ENCODE results near the gene SLC35B4.

The SLC35B4 gene

DNA sequence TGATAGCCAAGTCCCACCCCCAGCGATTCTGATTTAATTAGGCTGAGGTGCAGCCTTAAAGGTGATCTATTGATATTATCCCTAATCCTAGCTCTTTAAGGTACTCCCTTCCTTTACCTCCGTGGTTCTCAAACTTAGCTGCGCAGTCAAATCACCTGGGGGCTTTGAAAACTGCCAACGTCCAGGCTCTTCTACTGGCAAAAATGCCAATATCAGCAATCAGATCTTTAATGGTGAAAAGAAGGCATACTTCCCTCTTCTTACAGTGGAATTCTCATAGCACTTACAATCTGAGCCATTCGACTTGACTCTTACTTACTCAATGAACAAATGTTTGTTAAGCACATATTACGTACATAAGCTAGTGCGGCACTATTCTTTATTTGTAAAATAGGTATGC, 704 bp upstream of the SLC35B4 start:
- TF ChIP-seq GATA2 (IDR thresholded peaks at IDR 0.05; ENCODE audit: low read depth, low read length) (no peak), GATA3 (IDR thresholded peaks at IDR 0.05; ENCODE audit: low read depth, low read length) (no peak)

DNA sequence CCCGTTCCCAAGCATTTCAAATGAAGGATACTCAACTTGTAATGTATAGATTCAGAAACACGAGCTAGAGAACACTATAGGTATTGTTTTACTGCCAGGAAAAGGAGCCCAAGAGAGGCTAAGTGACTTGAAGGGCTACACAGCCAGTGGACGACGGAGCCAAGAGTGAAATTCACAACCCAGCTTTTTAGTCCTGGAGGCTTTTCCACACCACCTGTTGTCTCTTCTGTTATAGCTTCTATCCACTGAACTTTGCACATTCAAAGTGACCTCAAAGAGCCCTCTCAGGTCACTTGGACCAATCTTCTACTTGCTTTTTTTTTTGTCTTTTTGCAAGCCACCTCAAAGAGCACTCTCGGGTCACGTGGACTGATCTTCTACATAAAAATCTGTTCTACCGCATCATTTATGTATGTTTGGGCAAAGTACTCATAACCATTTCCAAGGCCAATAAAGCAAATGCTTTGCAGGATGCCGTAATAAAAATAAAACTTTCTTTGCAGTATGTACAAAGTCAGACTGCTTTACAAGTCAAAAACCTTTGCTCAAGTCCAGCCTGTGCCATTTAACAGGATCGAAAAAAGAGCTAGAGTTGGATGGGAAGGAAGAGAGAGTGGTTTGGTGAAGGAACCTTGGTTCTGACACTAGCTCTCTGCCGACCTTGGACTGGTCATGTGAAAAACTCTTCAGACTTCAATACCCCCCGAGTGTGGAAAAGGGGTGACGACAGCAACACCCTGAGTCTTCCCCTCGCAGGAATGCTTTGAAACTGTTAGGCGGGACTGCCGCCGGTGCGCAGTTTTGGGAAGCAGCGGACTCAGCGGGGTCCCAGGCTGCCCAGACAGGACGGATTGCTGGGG, 821 bp downstream of the SLC35B4 start:
- TF ChIP-seq GATA3 (IDR thresholded peaks at IDR 0.05; ENCODE audit: low read depth, low read length) (no peak), GATA2 (IDR thresholded peaks at IDR 0.05; ENCODE audit: low read depth, low read length) (no peak)

DNA sequence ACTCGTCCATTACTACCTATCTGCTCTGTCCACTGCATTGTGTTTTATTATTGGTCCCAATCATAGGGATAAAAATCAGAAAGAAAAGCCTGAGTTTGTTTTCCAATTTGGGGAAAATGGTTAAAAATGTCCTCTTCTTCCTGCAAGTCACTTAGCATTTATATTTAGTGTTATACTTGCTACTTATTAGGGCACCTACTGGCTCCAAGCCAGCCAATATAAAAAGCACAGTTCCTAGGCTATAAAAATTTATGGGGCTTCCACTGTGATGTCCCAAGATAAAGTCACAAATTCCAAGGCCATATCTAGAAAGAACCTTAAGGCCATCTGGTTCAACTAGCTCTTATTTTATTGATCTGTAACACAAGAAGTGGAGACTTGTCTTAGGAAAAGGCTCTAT, 3.2 kb downstream of the SLC35B4 start:
- TF ChIP-seq GATA2 (IDR thresholded peaks at IDR 0.05; ENCODE audit: low read depth, low read length) (no peak), GATA3 (IDR thresholded peaks at IDR 0.05; ENCODE audit: low read depth, low read length) (no peak)

DNA sequence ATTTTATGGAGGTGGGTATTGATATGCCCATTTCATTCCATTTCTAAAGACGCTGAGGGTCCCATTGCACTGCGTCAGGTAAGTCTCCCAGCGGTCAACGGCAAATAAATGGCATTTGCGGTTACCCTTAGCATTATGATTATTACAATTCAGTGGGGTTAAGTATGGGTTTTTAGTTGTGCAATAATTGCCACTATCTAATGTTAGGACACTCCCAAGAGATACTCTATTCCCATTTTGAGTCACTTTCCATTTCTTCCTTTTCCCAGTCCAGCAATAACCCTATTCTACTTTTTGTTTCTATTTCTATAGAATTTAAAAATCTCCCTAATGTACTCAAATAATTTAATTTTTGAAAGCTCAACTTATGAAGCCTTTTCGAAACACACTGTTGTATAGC, 4.0 kb downstream of the SLC35B4 start:
- TF ChIP-seq GATA3 (IDR thresholded peaks at IDR 0.05; ENCODE audit: low read depth, low read length) = no peak
- no peak for TF ChIP-seq GATA2 (IDR thresholded peaks at IDR 0.05; ENCODE audit: low read depth, low read length)

DNA sequence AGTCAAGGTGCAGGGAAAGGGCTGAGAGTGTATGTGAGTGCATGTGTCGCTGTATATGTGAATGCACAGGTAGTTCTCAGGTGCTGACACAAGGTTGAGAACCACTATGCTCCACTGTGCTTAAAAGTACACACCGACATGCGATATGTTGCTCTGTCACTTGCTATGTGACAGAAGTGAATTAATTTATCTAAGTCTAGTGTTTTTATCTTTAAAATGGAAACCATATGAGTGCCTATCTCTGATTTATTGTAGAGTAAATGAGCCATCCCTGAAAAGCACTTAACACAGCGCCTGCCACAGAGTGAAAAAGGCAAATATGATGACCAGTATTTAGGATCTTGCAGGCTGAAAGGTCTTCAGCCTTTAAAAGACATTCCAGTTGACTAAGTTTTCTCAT, 4.9 kb downstream of the SLC35B4 start:
- TF ChIP-seq GATA2 (IDR thresholded peaks at IDR 0.05; ENCODE audit: low read depth, low read length) = no peak
- no peak for TF ChIP-seq GATA3 (IDR thresholded peaks at IDR 0.05; ENCODE audit: low read depth, low read length)

DNA sequence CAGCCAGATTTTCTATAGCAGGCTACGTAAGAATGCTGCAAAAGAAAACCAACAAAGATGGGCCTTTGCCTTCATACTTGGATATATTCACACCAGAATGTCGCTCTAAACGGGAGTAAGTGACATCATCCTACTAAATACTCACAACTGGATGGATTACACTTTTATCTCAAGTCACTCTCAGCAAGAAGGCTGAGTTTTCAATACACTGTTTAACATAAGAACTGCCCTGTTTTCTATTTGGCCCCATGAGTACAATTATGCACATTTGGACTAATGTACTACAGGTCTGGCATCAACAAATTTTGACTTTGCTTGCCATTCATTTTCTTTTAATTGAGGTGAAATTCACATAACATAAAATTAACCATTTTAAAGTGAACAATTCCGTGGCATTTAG, 8.2 kb downstream of the SLC35B4 start:
- TF ChIP-seq GATA2 (IDR thresholded peaks at IDR 0.05; ENCODE audit: low read depth, low read length) (no peak), GATA3 (IDR thresholded peaks at IDR 0.05; ENCODE audit: low read depth, low read length) (no peak)

DNA sequence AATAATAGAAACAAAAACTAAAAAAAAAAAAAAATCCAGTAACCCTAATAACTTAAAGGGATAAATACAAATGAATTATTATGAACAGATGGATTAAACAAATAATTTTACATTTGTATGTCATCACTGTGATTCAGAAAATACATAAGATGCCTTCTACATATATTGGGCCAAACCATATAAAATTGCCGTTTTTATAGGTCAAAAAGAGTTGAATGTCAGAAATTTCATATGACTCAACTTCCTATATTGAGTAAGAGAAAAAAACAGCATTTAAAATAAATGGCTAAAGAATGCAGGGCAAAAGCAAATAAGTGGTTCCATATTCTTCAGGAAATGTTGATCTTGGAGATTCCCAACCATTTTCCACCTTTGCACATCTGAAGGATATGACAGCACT, 9.4 kb downstream of the SLC35B4 start:
- TF ChIP-seq GATA3 (IDR thresholded peaks at IDR 0.05; ENCODE audit: low read depth, low read length) = no peak
- TF ChIP-seq GATA2 (IDR thresholded peaks at IDR 0.05; ENCODE audit: low read depth, low read length) = no peak

DNA sequence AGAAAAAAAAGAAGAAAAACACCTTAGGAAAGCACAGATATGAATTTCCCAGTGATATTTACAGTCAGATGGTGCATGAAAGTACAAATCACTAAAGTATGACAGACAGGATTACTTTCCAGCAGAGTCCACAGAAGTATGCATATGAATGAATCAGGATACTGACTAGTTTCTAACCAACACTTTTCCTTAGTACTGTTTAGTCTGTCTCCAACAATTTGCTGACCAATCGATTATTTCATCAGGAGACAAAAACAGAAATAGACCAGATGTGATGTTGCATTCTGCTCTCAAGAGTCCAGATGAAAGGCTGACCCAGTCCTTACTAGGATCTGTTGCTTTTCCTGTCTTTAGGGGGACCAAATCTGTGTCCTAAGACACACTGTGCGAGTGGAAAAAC, 14.6 kb downstream of the SLC35B4 start:
- no peak for TF ChIP-seq GATA2 (IDR thresholded peaks at IDR 0.05; ENCODE audit: low read depth, low read length)

DNA sequence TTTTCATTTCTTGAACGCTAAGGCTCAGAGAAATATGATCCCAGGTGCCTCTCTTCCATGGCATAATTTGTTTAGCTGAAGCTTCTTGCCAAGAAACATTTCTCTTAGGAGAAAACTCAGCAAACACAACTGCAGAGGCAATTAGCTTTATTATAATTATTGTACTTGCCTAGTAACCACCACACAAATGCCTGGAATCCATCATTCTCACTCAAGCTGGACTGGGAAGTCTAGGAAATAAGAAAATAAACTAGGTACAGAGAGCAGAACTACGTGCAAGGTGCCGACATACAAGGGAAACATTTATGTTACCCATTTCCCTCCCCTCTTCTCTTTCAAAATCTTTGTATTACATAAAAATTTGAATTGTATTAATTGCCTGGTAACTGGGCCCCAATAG, 15.1 kb downstream of the SLC35B4 start:
- TF ChIP-seq GATA2 (IDR thresholded peaks at IDR 0.05; ENCODE audit: low read depth, low read length) (no peak), GATA3 (IDR thresholded peaks at IDR 0.05; ENCODE audit: low read depth, low read length) (no peak)

DNA sequence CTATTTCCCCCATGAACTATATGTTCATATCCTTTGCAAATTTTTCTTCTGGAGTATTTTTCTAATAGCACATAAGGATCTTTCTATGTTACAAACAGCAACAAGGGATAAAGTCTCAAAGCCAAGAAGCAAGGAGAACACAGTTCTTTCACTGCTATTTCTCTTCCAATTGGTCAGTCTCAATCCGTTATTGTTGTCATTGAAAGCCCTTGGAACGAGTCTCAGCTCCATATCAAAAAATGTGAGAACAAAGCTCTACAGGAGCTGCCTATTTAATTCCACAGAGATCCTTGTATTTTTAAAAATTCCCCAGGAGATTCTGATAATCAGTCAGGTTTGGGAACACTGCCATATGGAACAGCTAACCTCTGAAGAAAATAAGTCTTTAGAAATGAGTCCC, 15.7 kb downstream of the SLC35B4 start:
- no peak for TF ChIP-seq GATA3 (IDR thresholded peaks at IDR 0.05; ENCODE audit: low read depth, low read length)
- no peak for TF ChIP-seq GATA2 (IDR thresholded peaks at IDR 0.05; ENCODE audit: low read depth, low read length)

DNA sequence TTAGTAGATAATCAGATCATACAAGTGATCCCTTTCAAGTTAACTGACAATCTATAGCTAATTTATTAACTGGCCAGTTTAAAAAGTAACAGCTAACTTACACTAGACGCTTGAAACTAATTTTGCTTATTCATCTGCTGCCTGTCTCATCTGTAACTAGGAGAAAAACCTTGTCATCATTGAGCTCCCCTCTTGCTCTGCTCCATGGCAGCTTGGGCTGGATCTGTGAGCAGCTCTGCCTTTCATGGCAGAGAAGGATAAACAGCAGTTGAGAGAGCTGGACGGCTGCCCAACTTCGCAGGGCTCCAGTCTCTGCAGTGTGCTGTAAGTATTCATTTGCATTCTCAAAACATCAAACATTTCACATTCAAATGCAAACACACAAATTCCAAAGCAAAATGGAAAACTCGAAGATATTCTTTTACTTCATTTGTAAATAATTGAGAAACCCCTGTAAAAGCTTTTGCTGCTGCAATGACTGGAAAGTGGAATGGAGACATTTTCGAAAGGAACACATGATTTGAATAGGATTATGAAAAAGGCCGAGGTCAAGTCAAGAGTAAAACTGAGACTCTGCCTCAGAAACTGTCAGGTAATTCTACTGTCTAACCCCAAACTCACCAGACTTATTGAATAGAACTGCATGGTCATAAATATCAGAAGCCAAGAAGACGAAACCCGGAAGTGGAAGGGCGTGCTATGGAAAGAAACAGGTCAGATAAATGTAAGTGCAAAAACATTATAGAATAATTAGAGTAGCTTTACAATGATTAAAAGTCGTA, 17.6 kb downstream of the SLC35B4 start:
- TF ChIP-seq GATA2 (IDR thresholded peaks at IDR 0.05; ENCODE audit: low read depth, low read length) (no peak), GATA3 (IDR thresholded peaks at IDR 0.05; ENCODE audit: low read depth, low read length) (no peak)

DNA sequence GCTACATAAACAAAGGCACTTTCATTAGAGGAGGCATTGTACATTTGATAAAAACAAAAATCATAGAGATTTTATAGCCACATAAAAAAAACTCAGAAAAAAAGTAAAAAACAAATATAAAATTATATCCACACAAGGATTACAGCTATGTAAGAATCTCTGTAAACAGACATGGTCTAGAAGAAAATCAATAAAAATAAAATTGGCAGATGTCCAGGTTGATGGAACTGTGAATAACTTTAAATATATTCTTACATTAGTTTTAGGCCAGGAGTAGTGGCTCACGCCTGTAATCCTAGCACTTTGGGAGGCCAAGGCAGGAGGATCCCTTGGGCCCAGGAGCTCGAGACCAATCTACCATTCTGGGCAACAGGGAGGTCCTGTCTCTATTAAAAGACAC, 19.2 kb downstream of the SLC35B4 start:
- no peak for TF ChIP-seq GATA2 (IDR thresholded peaks at IDR 0.05; ENCODE audit: low read depth, low read length)
- TF ChIP-seq GATA3 (IDR thresholded peaks at IDR 0.05; ENCODE audit: low read depth, low read length) = no peak

DNA sequence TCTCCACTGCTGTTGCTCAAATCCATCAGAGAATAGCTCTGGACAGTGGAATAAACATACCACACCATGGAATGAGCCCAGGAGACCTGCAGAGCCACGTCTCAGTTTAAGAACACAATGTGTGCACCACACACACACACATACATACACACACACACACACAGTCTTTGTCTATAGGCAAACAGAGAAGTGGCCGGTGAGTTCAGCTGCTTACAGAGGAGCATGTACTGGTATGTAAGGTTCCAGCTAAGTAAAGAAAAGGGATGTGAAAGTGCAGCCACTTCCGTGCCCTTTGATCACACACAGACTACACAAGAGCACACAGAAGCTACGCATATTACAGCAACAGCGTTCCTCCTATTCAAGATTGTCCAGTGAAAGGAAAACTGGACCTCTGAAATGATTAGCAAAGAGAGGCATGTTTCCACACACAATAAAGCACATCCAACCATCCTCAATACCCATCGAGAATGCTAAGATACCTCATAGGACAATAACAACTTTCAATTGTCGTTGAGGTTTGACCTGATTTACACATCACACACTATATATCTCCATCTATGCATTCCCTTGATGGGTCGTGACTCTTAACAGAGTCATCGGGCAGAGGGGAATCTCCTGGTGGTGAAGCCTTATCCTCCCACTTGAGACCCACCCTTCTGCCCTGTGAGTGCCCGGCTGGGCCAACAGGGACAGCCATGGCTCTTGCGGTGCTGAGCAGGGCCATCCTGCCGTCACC, 23.6 kb downstream of the SLC35B4 start:
- TF ChIP-seq GATA3 (IDR thresholded peaks at IDR 0.05; ENCODE audit: low read depth, low read length) = no peak
- TF ChIP-seq GATA2 (IDR thresholded peaks at IDR 0.05; ENCODE audit: low read depth, low read length) = no peak

DNA sequence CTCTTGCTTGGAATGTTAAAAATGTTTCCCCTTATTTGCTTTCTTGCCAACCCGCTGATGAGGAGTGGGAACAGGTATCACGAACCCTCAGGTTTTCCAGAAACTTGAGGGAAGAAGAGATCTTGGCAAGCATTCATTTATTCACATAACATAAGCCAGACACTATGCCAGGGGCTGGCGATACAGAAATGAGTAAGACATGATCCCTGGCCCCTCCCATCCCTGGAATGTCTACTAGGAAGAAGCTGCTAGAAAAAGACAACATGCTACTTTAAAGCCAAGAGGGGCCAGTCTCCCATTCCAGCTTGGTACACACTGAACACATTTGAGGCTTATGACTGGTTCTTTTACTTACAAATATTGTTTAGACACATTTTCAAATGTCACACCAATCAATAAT, 26.4 kb downstream of the SLC35B4 start:
- TF ChIP-seq GATA2 (IDR thresholded peaks at IDR 0.05; ENCODE audit: low read depth, low read length) (no peak), GATA3 (IDR thresholded peaks at IDR 0.05; ENCODE audit: low read depth, low read length) (no peak)
